ENCODE results near the gene HTN3.

- TF ChIP-seq CTCF (conservative IDR thresholded peaks at IDR 0.05) (no peak), EZH2 (IDR thresholded peaks at IDR 0.05; ENCODE audit: low read depth) (no peak)
These were observed 5.0 kb upstream of the HTN3 start for GRCh38 chr4:70023218-70023617.
